Uterus (tissue), 2 donors: Measurements from ENCODE around the gene FAM107A.

Source experiments
- CTCF ChIP-seq, 4 experiments: fragments of 200-600 bp in 2 of 4; fragments of 450-650 bp in 2 of 4; sonication (generic) in 2 of 4; IDR thresholded peaks; one replicate each; pipeline ENCODE4 v1.5.1; 2016 to 2019; ENCODE audit warnings: antibody characterized with exemption in 4 of 4, mild to moderate bottlenecking in 2 of 4, moderate library complexity in 1 of 4
- POLR2A ChIP-seq, 2 donors: fragments of 450-650 bp; IDR thresholded peaks; one replicate each; pipeline ENCODE4 v1.6.1; 2016; ENCODE audit warnings: antibody characterized with exemption in 2 of 2, mild to moderate bottlenecking in 1 of 2, moderate library complexity in 1 of 2

GRCh38 chr3:58524326-58524888 lies 52.8 kb downstream of the FAM107A start:
- TF ChIP-seq CTCF (IDR thresholded peaks at IDR 0.05) (no peak), POLR2A (IDR thresholded peaks at IDR 0.05) (no peak)
